GM12875 (cell line): Measurements from ENCODE around the gene C12orf75.

Source experiments
- H3K4me3 ChIP-seq: one replicate; pipeline ENCODE4 v1.5.1; 2011; ENCODE audit warnings: low read depth, low read length, control low read depth
- TF ChIP-seq, protein P1 (sequence below): IDR thresholded peaks from 2 replicates; pipeline ENCODE4 v1.5.1; 2011; ENCODE audit warnings: low read depth, mild to moderate bottlenecking, control low read depth, inconsistent platforms, low read length, moderate library complexity, borderline replicate concordance; ENCODE audit not compliant: insufficient read depth

Gene C12orf75

DNA sequence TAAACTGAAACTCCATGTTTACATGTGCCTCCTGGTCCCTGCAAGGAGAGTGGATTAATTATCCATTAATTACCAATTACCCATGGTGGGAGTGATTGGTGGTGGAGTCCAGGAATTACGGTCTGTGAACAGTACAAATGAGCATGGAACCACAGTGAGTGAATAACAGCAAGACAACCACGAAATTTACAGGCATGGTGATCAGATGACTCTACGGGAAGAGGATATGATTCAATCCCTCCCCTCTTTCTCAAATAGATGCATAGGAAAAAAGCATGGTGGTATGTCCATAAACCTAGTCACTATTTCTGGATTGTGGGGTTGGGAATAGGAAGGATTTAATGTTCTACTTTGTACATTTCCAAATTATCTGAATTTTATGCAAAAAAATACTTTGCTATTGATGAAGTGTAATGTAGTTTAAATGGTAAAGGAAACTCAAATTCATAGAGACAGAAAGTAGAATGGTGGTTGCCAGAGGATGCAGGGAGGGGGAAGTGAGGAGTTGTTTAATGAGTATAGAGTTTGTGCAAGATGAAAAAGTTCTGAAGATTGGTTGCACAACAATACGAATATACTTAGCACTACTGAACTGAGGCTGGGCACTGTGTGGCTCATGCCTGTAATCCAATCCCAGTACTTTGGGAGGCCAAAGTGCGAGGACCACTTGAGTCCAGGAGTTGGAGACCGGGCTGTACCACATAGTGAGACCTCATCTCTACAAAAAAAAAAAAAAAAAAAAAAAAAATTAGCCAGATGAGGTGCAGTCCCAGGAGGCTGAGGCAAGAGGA, 41.2 kb upstream of the C12orf75 start:
- H3K4me3 ChIP-seq = no peak overlapping the region
- TF ChIP-seq, protein P1, sequence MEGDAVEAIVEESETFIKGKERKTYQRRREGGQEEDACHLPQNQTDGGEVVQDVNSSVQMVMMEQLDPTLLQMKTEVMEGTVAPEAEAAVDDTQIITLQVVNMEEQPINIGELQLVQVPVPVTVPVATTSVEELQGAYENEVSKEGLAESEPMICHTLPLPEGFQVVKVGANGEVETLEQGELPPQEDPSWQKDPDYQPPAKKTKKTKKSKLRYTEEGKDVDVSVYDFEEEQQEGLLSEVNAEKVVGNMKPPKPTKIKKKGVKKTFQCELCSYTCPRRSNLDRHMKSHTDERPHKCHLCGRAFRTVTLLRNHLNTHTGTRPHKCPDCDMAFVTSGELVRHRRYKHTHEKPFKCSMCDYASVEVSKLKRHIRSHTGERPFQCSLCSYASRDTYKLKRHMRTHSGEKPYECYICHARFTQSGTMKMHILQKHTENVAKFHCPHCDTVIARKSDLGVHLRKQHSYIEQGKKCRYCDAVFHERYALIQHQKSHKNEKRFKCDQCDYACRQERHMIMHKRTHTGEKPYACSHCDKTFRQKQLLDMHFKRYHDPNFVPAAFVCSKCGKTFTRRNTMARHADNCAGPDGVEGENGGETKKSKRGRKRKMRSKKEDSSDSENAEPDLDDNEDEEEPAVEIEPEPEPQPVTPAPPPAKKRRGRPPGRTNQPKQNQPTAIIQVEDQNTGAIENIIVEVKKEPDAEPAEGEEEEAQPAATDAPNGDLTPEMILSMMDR = no peak

- H3K4me3 ChIP-seq = no peak overlapping the region
- TF ChIP-seq, protein P1 = no peak
Measured at GRCh38 chr12:105291531-105291930, 39.0 kb upstream of the C12orf75 start.

DNA sequence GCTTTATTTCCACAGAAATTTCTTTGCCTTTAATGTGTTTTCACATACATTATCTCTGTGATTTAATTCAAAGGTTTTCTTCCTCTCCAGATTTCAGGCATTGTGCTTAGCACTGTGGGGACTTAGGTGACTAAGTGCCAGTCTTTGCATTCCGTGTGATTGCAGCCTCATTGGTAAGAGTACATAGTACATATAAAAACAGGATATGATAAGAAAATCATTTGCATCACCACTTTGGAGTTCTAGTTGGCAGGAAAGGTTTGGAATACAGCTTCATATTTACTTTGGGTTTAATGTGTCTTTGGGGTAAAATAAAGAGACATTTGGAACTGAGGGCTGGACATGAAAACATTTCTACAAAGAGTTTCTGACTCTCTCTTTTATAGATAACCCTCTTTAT, 37.8 kb upstream of the C12orf75 start:
- no peak overlapping the region for H3K4me3 ChIP-seq
- TF ChIP-seq, protein P1 = no peak

DNA sequence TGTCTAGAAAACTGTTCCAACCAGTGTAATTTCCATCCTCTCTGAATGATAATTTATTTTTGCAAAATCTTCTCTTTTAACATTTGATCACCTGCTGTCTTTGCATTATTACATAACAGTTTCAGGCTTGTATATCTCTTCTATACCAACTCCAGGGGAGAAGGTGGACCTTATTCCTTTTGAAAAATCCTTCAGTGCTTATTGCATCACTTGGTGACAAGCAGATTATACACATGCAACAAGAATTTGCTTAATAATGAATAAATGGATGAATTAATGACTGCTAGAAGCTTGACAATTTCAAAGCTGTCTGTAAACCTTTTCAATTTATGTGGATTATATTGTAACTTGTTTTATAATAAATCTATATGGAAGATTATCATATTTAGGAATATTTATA, 37.3 kb upstream of the C12orf75 start:
- H3K4me3 ChIP-seq = no peak overlapping the region
- TF ChIP-seq, protein P1 = no peak

DNA sequence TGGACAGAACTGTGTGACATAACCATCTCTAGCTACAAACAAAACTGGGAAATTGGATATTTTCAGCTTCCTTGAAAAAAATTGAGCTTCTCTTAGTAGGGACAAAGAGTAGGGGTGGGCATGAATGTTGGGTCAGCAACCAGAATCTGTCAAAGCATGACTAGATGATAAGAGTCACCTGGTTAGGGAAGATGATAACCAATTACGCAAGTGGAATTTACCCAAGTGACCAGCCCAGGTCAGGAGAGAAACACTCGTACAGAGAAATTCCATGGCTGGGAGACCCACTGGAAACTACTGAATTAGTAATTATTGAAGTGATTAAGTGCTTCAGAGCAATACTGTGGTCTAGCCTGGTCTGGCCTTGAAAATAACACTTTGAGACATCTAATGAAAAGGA, 36.3 kb upstream of the C12orf75 start:
- TF ChIP-seq, protein P1 = no peak
- no peak overlapping the region for H3K4me3 ChIP-seq

DNA sequence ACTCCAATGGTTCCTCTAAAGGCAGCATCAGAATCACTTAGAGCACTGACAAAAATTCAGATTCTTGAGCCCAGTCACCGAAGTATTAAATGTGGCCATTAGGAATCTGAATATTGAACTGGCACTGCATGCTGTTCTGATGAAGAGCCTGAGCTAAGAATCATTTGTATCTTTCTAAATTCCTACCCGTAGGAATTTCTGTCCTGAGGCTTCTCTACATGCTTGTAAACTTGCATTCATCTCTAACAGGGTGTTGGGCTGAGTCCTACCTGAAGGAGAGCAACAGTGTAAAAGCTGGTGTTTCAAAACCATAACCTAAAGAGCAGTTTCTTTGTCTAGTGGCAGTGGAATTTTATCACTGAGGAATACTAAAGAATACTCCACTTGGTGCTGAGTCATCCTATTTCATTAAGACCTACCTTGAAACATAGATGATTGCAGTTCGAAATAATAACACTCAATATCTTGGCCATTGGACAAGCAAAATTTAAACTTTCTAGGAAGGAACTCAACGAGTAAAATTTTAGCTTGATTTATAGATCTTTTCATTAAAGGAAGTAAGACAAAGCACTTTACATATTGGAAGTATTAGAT, 35.5 kb upstream of the C12orf75 start:
- TF ChIP-seq, protein P1 = no peak
- no peak overlapping the region for H3K4me3 ChIP-seq
